MCF 10A (cell line): Measurements from ENCODE around the gene MAD2L1BP. TPM values are rescaled to one million over a fixed set of nuclear protein-coding genes. Genes with fewer than 3 reads are reported as not detected.

Source experiments
- BruUV-seq: library from RNA; stranded (reverse); fragments of 400-500 nt; replicated peaks from 2 replicates; lab custom pipeline; 2021; lab: Mats Ljungman, UMichigan
- CTCF ChIA-PET: fragments of 300-600 bp; sonication (Branson Sonifier 250); formaldehyde crosslinking; extraction: SDS; loops from one replicate; lab custom pipeline; 2021; ENCODE audit warnings: antibody characterized with exemption, inconsistent platforms; lab: Yijun Ruan, JAX
- POLR2A ChIA-PET: fragments of 300-600, 350-650 bp; sonication (Branson Sonifier 250); formaldehyde crosslinking; extraction: SDS; loops from one replicate; lab custom pipeline; 2020; ENCODE audit warnings: antibody characterized with exemption, inconsistent platforms; lab: Yijun Ruan, JAX
- DNase-seq: peaks from one replicate; pipeline ENCODE4 v3.0.0-alpha.2; 2018; ENCODE audit not compliant: unreplicated experiment
- H3K27ac Mint-ChIP-seq: one replicate; pipeline ENCODE4 v1.8.0; 2022; ENCODE audit warnings: mild to moderate bottlenecking, low read depth, mixed read lengths; ENCODE audit not compliant: unreplicated experiment
- H3K27me3 Mint-ChIP-seq: one replicate; pipeline ENCODE4 v1.8.0; 2022; ENCODE audit warnings: mixed read lengths; ENCODE audit not compliant: insufficient read depth, unreplicated experiment
- H3K36me3 Mint-ChIP-seq: one replicate; pipeline ENCODE4 v1.8.0; 2022; ENCODE audit warnings: mild to moderate bottlenecking, moderate library complexity, mixed read lengths; ENCODE audit not compliant: insufficient read depth, unreplicated experiment
- H3K4me1 Mint-ChIP-seq: one replicate; pipeline ENCODE4 v1.8.0; 2022; ENCODE audit warnings: mixed read lengths; ENCODE audit not compliant: insufficient read depth, unreplicated experiment
- H3K4me3 Mint-ChIP-seq: one replicate; pipeline ENCODE4 v1.8.0; 2022; ENCODE audit warnings: mild to moderate bottlenecking, moderate library complexity, mixed read lengths; ENCODE audit not compliant: unreplicated experiment
- H3K9me3 Mint-ChIP-seq: one replicate; pipeline ENCODE4 v1.8.0; 2022; ENCODE audit warnings: mixed read lengths; ENCODE audit not compliant: unreplicated experiment
- intact Hi-C: fragments of 100-400 bp; cut with micrococcal nuclease; formaldehyde crosslinking; loops from 2 replicates; pipeline ENCODE4 v1.14.1; 2022
- total RNA-seq: library from RNA; stranded (reverse); gene quantifications from 2 replicates; pipeline ENCODE4 v1.2.3, GENCODE V29; 2022
- TF ChIP-seq, protein P1 (sequence below): fragments of 200-600 bp; IDR thresholded peaks from one replicate; pipeline ENCODE4 v1.8.0; 2022; ENCODE audit warnings: antibody characterized with exemption, mild to moderate bottlenecking; ENCODE audit not compliant: unreplicated experiment

MAD2L1BP gene
- total RNA-seq, 1 experiment from 2014 or later: 21.6 TPM

DNA sequence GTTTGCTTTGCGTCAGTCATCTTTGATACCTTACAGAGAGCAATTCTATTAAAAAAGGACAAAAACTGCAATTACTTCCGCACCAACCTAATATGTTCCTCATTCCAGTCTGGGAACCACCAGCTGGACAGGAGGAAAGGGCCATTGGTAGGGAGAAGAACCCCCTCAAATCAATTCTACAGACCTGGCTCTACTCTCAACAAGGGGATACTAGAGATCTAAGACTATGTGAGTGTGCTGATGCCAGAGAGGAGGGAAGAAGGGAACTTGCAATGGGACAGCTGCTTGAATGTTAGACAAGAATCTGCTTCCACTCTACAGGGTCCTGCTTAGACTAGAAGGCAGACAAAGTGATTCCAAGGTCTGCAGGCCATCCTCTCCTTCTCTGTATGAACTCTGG lies 38.7 kb downstream of the MAD2L1BP start:
- BruUV-seq: no TSS peak
- POLR2A ChIA-PET: interaction anchor here (1.1 to 1.3 kb wide), 3 partner anchors 13 to 97 kb away, joined by 3 to 5 read pairs (median 3); partner anchors contain the start of gene MRPS18A
- H3K4me3 Mint-ChIP-seq: no peak overlapping the region
- DNase-seq: no peak
- H3K27me3 Mint-ChIP-seq: no peaks in the 10 kb centered on the region
- no peak overlapping the region for H3K27ac Mint-ChIP-seq
- CTCF ChIA-PET: no interaction called here
- peaks cover 41% of the 10 kb centered on the region for H3K36me3 Mint-ChIP-seq
- H3K4me1 Mint-ChIP-seq: no peaks in the 10 kb centered on the region
- TF ChIP-seq, protein P1, sequence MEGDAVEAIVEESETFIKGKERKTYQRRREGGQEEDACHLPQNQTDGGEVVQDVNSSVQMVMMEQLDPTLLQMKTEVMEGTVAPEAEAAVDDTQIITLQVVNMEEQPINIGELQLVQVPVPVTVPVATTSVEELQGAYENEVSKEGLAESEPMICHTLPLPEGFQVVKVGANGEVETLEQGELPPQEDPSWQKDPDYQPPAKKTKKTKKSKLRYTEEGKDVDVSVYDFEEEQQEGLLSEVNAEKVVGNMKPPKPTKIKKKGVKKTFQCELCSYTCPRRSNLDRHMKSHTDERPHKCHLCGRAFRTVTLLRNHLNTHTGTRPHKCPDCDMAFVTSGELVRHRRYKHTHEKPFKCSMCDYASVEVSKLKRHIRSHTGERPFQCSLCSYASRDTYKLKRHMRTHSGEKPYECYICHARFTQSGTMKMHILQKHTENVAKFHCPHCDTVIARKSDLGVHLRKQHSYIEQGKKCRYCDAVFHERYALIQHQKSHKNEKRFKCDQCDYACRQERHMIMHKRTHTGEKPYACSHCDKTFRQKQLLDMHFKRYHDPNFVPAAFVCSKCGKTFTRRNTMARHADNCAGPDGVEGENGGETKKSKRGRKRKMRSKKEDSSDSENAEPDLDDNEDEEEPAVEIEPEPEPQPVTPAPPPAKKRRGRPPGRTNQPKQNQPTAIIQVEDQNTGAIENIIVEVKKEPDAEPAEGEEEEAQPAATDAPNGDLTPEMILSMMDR: no peak
- no peaks in the 10 kb centered on the region for H3K9me3 Mint-ChIP-seq
- intact Hi-C loops: no loop called here

DNA sequence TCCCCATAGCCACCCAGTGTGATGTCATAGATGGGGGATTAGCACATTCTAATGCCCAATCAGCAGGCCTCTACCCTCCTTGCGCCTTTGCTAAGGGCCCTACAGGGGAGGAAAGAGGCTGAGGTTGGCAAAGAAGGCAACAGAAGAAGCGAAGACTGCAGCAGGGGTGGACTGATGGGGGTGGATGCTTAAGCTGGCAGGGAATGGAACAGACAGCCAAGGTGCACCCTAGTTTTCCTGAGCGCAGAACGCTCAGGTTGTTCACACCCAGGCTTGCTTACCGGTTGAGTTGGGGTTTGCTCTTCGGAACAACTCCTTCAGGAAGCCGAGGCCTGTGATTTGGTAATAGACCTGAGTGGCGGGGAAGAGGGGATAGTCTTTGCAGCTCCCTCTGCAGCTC lies 39.3 kb downstream of the MAD2L1BP start:
- Mint-ChIP-seq H3K27me3 (no peaks in the 10 kb centered on the region), H3K9me3 (no peaks in the 10 kb centered on the region), H3K4me3 (no peak overlapping the region), H3K4me1 (no peaks in the 10 kb centered on the region), H3K36me3 (peaks cover 44% of the 10 kb centered on the region), H3K27ac (no peak overlapping the region)
- BruUV-seq: no TSS peak
- TF ChIP-seq, protein P1: no peak
- ChIA-PET CTCF (no interaction called here), POLR2A (interaction anchor here (1.3 kb wide), 2 partner anchors 13 to 47 kb away, joined by 3 to 5 read pairs; partner anchors contain the start of gene MRPS18A)
- intact Hi-C loops: no loop called here
- no peak for DNase-seq

DNA sequence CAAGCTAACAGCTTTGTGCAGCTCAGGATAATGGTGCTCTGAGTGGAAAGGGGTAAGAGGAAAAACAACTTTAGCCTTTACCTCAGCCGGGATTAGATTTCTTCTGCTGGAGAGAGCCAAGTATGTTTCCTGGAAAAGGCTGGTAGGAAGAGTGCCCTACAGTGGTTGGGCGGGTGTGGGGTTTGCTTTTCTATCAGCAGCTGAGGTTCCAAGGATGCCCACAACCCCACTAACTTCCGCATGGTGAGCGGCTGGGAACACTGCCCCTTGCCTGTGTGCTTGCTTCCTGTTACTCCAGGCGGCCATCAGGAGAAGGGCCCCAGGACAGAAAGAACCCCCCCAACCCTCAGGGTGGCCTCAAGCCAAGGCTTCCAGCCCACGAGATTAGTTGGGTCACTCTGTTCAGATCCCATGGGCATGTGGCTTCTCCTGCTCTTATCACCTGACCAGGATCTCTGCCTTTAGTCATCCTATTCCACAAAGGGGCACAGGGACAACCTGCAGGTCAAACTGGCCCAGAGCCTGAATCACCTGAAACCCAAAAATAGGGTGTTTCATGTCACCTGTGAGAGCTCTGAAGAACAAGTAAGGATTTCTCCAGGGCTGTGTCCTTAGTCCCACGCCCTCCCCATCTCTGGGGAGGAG lies 41.4 kb downstream of the MAD2L1BP start:
- intact Hi-C loops: no loop called here
- POLR2A ChIA-PET: no interaction called here
- TF ChIP-seq, protein P1: no peak
- CTCF ChIA-PET: interaction anchor here (0.6 to 1.8 kb wide), 5 partner anchors 9 to 342 kb away, joined by 3 to 7 read pairs (median 5); no protein-coding TSS in a partner anchor
- Mint-ChIP-seq H3K27ac (no peak overlapping the region), H3K9me3 (no peaks in the 10 kb centered on the region), H3K4me3 (no peak overlapping the region), H3K4me1 (no peaks in the 10 kb centered on the region), H3K36me3 (peaks cover 37% of the 10 kb centered on the region), H3K27me3 (no peaks in the 10 kb centered on the region)
- DNase-seq: no peak
- no TSS peak for BruUV-seq

DNA sequence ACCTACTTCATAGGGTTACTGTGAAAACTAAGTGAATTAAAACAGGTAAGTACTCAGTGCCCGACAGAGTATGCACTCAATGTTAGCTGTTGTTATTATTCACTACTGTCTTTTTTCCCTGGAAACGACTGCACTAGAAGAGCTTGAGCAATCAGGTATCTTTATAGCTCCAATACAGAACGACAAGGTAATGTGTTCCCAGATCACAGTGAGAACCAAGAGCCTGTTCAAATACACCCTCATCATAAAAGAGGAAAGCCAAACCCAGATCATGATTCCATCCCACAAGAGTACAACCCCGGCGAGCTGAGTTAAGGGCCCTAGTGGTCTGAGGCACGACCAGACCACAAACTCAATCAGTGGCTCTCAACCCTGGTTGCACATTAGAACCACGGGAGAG lies 42.1 kb downstream of the MAD2L1BP start:
- TF ChIP-seq, protein P1: no peak
- peaks cover 32% of the 10 kb centered on the region for H3K36me3 Mint-ChIP-seq
- POLR2A ChIA-PET: no interaction called here
- BruUV-seq: no TSS peak
- no peaks in the 10 kb centered on the region for H3K27me3 Mint-ChIP-seq
- intact Hi-C loops: no loop called here
- no peaks in the 10 kb centered on the region for H3K4me1 Mint-ChIP-seq
- no peak for DNase-seq
- CTCF ChIA-PET: interaction anchor here (0.7 to 2.3 kb wide), 5 partner anchors 8 to 343 kb away, joined by 3 to 8 read pairs (median 5); no protein-coding TSS in a partner anchor
- H3K4me3 Mint-ChIP-seq: no peak overlapping the region
- no peak overlapping the region for H3K27ac Mint-ChIP-seq
- H3K9me3 Mint-ChIP-seq: no peaks in the 10 kb centered on the region
